OCI-LY3 (cell line): Measurements from ENCODE around the gene OR1S1.

Source experiments
- EZH2phosphoT487 ChIP-seq: fragments of 200-600 bp; shearing (Covaris generic); IDR thresholded peaks from 2 replicates; pipeline ENCODE4 v1.6.1; 2018; ENCODE audit warnings: antibody characterized with exemption, mixed run types, low read depth
- TF ChIP-seq, protein P1 (sequence below): fragments of 200-600, 300-600 bp; sonication (generic); IDR thresholded peaks from 2 replicates; pipeline ENCODE4 v1.5.1; 2014; ENCODE audit warnings: antibody characterized with exemption, low read length, low read depth

DNA sequence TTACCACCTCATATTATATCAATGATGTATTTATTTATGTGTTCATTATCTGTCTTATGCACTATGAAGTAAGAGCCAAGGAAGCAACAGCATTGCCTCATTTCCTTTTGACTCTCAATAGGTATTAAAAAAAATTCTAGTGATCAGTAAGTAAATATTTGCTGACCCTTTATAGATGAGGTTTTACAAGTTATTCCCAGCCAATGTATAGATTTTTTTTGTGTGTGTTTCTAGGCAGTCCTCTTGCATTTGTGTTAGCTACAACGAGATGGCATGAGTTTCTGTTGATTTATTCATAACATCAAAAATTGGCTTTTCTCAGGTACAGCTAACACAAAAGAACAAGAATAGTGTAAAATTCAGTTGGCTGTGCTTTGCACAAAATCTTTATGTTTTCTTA is 13.2 kb upstream of the OR1S1 start:
- TF ChIP-seq, protein P1, sequence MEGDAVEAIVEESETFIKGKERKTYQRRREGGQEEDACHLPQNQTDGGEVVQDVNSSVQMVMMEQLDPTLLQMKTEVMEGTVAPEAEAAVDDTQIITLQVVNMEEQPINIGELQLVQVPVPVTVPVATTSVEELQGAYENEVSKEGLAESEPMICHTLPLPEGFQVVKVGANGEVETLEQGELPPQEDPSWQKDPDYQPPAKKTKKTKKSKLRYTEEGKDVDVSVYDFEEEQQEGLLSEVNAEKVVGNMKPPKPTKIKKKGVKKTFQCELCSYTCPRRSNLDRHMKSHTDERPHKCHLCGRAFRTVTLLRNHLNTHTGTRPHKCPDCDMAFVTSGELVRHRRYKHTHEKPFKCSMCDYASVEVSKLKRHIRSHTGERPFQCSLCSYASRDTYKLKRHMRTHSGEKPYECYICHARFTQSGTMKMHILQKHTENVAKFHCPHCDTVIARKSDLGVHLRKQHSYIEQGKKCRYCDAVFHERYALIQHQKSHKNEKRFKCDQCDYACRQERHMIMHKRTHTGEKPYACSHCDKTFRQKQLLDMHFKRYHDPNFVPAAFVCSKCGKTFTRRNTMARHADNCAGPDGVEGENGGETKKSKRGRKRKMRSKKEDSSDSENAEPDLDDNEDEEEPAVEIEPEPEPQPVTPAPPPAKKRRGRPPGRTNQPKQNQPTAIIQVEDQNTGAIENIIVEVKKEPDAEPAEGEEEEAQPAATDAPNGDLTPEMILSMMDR = no peak
- no peak for TF ChIP-seq EZH2phosphoT487
